Trophoblast cell (in vitro differentiated cells and primary cell): Measurements from ENCODE around the gene THADA.
A peak's percentile ranks its signal among the peaks of the same experiment; 100 is the strongest.

Experiments used
- DNase-seq, 2 donors: peaks; one replicate each; pipeline ENCODE4 v3.0.0-alpha.2; 2016
- H2AFZ ChIP-seq: 2 replicates; pipeline ENCODE4 v1.6.1; 2013; ENCODE audit warnings: low read length, moderate library complexity, mild to moderate bottlenecking; ENCODE audit not compliant: insufficient read depth, poor library complexity
- H2AK5ac ChIP-seq: 2 replicates; pipeline ENCODE4 v1.6.1; 2013; ENCODE audit warnings: mild to moderate bottlenecking, low read length
- H2BK120ac ChIP-seq: 2 replicates; pipeline ENCODE4 v1.6.1; 2013; ENCODE audit warnings: low read length, mild to moderate bottlenecking, moderate library complexity; ENCODE audit not compliant: insufficient read depth, poor library complexity
- H2BK12ac ChIP-seq: 2 replicates; pipeline ENCODE4 v1.6.1; 2013; ENCODE audit warnings: mild to moderate bottlenecking, low read length, moderate library complexity
- H2BK5ac ChIP-seq: 2 replicates; pipeline ENCODE4 v1.6.1; 2013; ENCODE audit warnings: low read length, low read depth, moderate library complexity, mild to moderate bottlenecking; ENCODE audit not compliant: poor library complexity
- H3K14ac ChIP-seq: 2 replicates; pipeline ENCODE4 v1.6.1; 2013; ENCODE audit warnings: mild to moderate bottlenecking, low read length
- H3K18ac ChIP-seq: 2 replicates; pipeline ENCODE4 v1.6.1; 2013; ENCODE audit warnings: mild to moderate bottlenecking, low read length
- H3K23ac ChIP-seq: 2 replicates; pipeline ENCODE4 v1.6.1; 2013; ENCODE audit warnings: low read length
- H3K27ac ChIP-seq: 2 replicates; pipeline ENCODE4 v1.5.1; 2013; ENCODE audit warnings: low read depth, mild to moderate bottlenecking, inconsistent platforms, low read length, moderate library complexity
- H3K27me3 ChIP-seq: 2 replicates; pipeline ENCODE4 v1.6.1; 2013; ENCODE audit warnings: inconsistent platforms, mild to moderate bottlenecking, low read length, moderate library complexity; ENCODE audit not compliant: insufficient read depth
- H3K36me3 ChIP-seq, 2 experiments: 1 replicate in 1 of 2; 2 replicates in 1 of 2; pipeline ENCODE4 v1.6.1; 2013; ENCODE audit warnings: low read length in 2 of 2, mild to moderate bottlenecking in 2 of 2, moderate library complexity in 1 of 2; ENCODE audit not compliant: insufficient read depth in 2 of 2, control insufficient read depth in 1 of 2
- H3K4ac ChIP-seq: 2 replicates; pipeline ENCODE4 v1.6.1; 2013; ENCODE audit warnings: low read depth, mild to moderate bottlenecking, low read length, moderate library complexity
- H3K4me1 ChIP-seq, 2 experiments: 1 replicate in 1 of 2; 2 replicates in 1 of 2; pipeline ENCODE4 v1.6.1; 2013; ENCODE audit warnings: low read length in 2 of 2, mild to moderate bottlenecking in 2 of 2, moderate library complexity in 1 of 2; ENCODE audit not compliant: insufficient read depth in 2 of 2, control insufficient read depth in 1 of 2
- H3K4me2 ChIP-seq: 2 replicates; pipeline ENCODE4 v1.6.1; 2013; ENCODE audit warnings: inconsistent platforms, mild to moderate bottlenecking, low read length, moderate library complexity
- H3K4me3 ChIP-seq: 2 replicates; pipeline ENCODE4 v1.5.1; 2013; ENCODE audit warnings: mild to moderate bottlenecking, low read depth, low read length, inconsistent platforms
- H3K79me1 ChIP-seq: one replicate; pipeline ENCODE4 v1.6.1; 2013; ENCODE audit warnings: low read length
- H3K79me2 ChIP-seq: 2 replicates; pipeline ENCODE4 v1.6.1; 2013; ENCODE audit warnings: low read length, mild to moderate bottlenecking; ENCODE audit not compliant: control insufficient read depth, insufficient read depth, poor library complexity
- H3K9ac ChIP-seq: 2 replicates; pipeline ENCODE4 v1.6.1; 2013; ENCODE audit warnings: mild to moderate bottlenecking, low read length
- H3K9me3 ChIP-seq: 2 replicates; pipeline ENCODE4 v1.6.1; 2013; ENCODE audit warnings: low read depth, mild to moderate bottlenecking, control low read depth, inconsistent platforms, low read length; ENCODE audit not compliant: insufficient read depth
- H4K12ac ChIP-seq: 2 replicates; pipeline ENCODE4 v1.6.1; 2013; ENCODE audit warnings: low read depth, mild to moderate bottlenecking, low read length, moderate library complexity
- H4K8ac ChIP-seq: 2 replicates; pipeline ENCODE4 v1.6.1; 2013; ENCODE audit warnings: low read depth, mild to moderate bottlenecking, low read length, moderate library complexity
- H4K91ac ChIP-seq: one replicate; pipeline ENCODE4 v1.6.1; 2013; ENCODE audit warnings: low read depth, mild to moderate bottlenecking, low read length, moderate library complexity
- WGBS: extraction: QIAGEN DNeasy Blood & Tissue Kit; methylation state at CpG from one replicate; pipeline ENCODE4 v1.1.7; 2013; ENCODE audit warnings: missing lambda C conversion rate; ENCODE audit not compliant: insufficient read length, insufficient coverage; ENCODE audit errors: extremely low coverage; 5-methylcytosine and 5-hydroxymethylcytosine counted together

THADA gene

DNA sequence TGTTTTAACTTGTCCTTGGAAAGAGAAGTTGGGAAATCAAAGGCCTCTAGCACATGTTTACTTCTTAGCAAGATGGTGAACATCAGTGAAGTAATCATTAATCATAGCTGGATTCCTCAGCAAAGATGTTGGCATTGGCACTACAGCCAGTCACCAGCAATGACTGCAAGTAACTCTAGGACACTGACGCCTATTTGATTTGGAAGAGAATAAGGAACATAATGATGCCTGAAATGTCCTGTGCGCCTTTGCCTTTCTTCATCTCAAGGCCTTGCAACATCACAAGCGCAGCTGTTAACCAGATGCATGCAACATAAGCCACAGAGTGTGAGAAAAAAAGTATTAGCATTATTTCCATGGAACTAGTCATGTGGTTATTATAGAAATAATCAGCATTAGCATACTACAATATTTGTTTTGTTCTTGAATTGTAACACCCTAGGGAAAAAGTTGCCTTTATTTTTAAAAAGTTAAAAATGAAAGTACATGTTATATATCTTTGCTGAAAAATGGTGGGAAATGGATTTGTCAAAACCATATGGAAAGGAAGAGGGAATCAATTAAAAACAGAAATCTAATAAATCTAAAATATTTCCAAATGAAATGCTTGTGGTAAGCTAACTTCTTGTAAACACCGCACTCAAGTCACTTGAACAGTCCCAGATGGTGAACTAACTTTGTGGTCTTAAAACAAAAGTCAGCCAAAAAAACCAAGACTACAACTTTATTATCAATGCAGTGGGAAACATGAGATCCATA lies 55.6 kb downstream of the THADA start:
- no peak overlapping the region for H3K27ac ChIP-seq
- no CpG with 5 or more reads among the region's 4 CpGs for WGBS
- H3K4me2 ChIP-seq, result no peak overlapping the region
- H3K27me3 ChIP-seq, result no peaks in the 10 kb centered on the region
- no peaks in the 10 kb centered on the region for H3K79me1 ChIP-seq
- H3K4me1 ChIP-seq, result no peaks in the 10 kb centered on the region
- no peak overlapping the region for H2AFZ ChIP-seq
- H3K4ac ChIP-seq, result no peak overlapping the region
- no peak overlapping the region for H2AK5ac ChIP-seq
- H3K14ac ChIP-seq, result no peak overlapping the region
- H3K9ac ChIP-seq, result no peak overlapping the region
- no peak overlapping the region for H4K91ac ChIP-seq
- H2BK5ac ChIP-seq, result no peak overlapping the region
- H3K79me2 ChIP-seq, result no peaks in the 10 kb centered on the region
- H3K18ac ChIP-seq, result no peak overlapping the region
- H3K9me3 ChIP-seq, result no peaks in the 10 kb centered on the region
- no peak overlapping the region for H4K8ac ChIP-seq
- no peak overlapping the region for H2BK120ac ChIP-seq
- H3K36me3 ChIP-seq, result peaks cover 0 to 2% of the 10 kb centered on the region in 2 experiments
- H2BK12ac ChIP-seq, result no peak overlapping the region
- H3K23ac ChIP-seq, result no peak overlapping the region
- DNase-seq, result peak in 1 of 2 donors; percentile 39
- no peak overlapping the region for H3K4me3 ChIP-seq
- H4K12ac ChIP-seq, result no peak overlapping the region

DNA sequence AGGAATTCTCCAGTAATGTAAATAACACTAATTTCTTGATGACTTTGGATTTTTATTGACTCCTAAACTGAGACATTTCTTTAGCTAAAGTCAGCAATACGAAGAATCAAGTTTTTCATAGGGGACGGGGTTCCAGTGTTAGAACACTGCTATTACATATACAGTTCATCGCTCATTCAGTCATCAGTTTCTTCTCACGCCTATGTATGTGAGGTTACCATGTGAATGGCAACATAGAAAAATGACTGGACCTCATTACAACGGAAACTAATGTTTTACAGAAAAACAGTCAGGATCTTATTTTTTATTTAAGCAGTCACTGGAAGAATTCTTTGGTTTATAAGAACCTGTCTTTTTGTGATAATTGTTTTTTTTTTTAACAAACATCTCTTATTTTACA lies 56.4 kb downstream of the THADA start:
- Histone ChIP-seq H3K4me1 (no peaks in the 10 kb centered on the region), H3K18ac (no peak overlapping the region), H3K27me3 (no peaks in the 10 kb centered on the region), H2BK120ac (no peak overlapping the region), H2BK12ac (no peak overlapping the region), H2BK5ac (no peak overlapping the region), H3K9me3 (no peaks in the 10 kb centered on the region), H4K12ac (no peak overlapping the region), H3K27ac (no peak overlapping the region), H3K14ac (no peak overlapping the region), H4K8ac (no peak overlapping the region), H3K36me3 (peaks cover 0 to 2% of the 10 kb centered on the region in 2 experiments), H3K79me1 (no peaks in the 10 kb centered on the region), H4K91ac (no peak overlapping the region), H2AFZ (no peak overlapping the region), H3K23ac (no peak overlapping the region), H3K9ac (no peak overlapping the region), H3K4ac (no peak overlapping the region), H3K79me2 (no peaks in the 10 kb centered on the region), H2AK5ac (no peak overlapping the region), H3K4me3 (no peak overlapping the region), H3K4me2 (no peak overlapping the region)
- no CpG with 5 or more reads among the region's 5 CpGs for WGBS
- DNase-seq, result no peak

DNA sequence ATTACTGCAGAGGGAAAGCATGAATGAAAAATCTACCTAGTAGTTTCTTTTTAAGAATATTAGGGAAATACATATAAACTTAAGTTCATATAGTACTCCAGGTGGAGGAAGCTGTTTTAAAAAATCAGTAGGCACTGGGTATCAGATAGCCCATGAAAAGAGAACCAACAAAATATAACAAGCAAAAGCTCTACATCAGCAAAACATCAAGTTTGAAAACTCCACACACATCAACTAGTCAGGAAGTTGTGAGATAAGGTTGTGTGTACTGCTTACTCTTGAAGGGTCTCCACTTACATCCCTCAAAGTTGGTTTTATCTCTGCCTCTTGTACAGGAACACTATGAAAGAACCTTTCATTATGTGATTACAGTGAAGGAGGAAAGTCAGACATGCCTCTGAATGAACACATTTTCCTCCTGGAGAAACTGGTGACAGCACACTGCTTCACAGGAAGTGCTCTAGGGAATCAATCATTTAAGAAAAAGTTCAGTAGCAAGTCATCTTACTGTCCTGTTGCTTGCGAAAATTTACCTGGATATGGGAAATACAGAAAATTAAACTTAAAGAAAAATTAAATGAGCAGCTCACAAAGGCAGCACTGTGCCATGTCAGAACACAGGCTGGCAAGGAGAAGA lies 57.7 kb downstream of the THADA start:
- H3K27me3 ChIP-seq, result no peaks in the 10 kb centered on the region
- WGBS, result no CpG with 5 or more reads among the region's 1 CpG
- H3K36me3 ChIP-seq, result peaks cover 0 to 2% of the 10 kb centered on the region in 2 experiments
- no peak overlapping the region for H3K9ac ChIP-seq
- H2BK12ac ChIP-seq, result no peak overlapping the region
- no peaks in the 10 kb centered on the region for H3K79me1 ChIP-seq
- no peak overlapping the region for H3K4me2 ChIP-seq
- H3K9me3 ChIP-seq, result no peaks in the 10 kb centered on the region
- no peak overlapping the region for H3K14ac ChIP-seq
- H3K18ac ChIP-seq, result no peak overlapping the region
- H3K79me2 ChIP-seq, result no peaks in the 10 kb centered on the region
- H3K4ac ChIP-seq, result no peak overlapping the region
- no peak overlapping the region for H2AK5ac ChIP-seq
- no peak overlapping the region for H4K8ac ChIP-seq
- H2BK5ac ChIP-seq, result no peak overlapping the region
- no peak overlapping the region for H3K4me3 ChIP-seq
- DNase-seq, result no peak
- no peak overlapping the region for H4K12ac ChIP-seq
- no peak overlapping the region for H3K27ac ChIP-seq
- no peaks in the 10 kb centered on the region for H3K4me1 ChIP-seq
- no peak overlapping the region for H4K91ac ChIP-seq
- H2AFZ ChIP-seq, result no peak overlapping the region
- H2BK120ac ChIP-seq, result no peak overlapping the region
- H3K23ac ChIP-seq, result no peak overlapping the region

DNA sequence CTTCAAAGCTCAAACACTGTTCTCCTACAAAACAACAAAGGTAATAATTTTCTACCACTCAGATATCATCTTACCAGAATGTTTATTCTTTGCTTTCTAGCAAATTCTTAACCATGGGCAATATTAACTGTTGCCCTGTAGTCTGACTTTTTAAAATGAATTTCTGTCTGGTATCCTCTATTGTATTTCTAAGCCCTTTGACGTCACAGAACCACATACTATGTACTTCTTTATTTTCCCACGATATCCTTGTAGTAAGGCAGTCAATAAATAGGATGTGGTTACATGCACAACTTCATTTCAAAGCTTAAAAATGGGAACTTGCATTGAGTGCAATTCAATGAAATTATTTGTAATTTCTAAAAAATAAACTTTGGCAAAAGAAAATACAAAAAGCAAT lies 58.7 kb downstream of the THADA start:
- Histone ChIP-seq H2BK12ac (no peak overlapping the region), H3K23ac (no peak overlapping the region), H3K4ac (no peak overlapping the region), H2BK120ac (no peak overlapping the region), H3K27me3 (no peaks in the 10 kb centered on the region), H3K4me2 (no peak overlapping the region), H3K4me3 (no peak overlapping the region), H4K12ac (no peak overlapping the region), H3K14ac (no peak overlapping the region), H3K27ac (no peak overlapping the region), H2AK5ac (no peak overlapping the region), H4K91ac (no peak overlapping the region), H2AFZ (no peak overlapping the region), H3K79me2 (no peaks in the 10 kb centered on the region), H3K9ac (no peak overlapping the region), H3K18ac (no peak overlapping the region), H3K4me1 (no peaks in the 10 kb centered on the region), H4K8ac (no peak overlapping the region), H2BK5ac (no peak overlapping the region), H3K9me3 (no peaks in the 10 kb centered on the region), H3K36me3 (peaks cover 0 to 2% of the 10 kb centered on the region in 2 experiments), H3K79me1 (no peaks in the 10 kb centered on the region)
- DNase-seq, result no peak
- WGBS, result no CpG with 5 or more reads among the region's 2 CpGs
